Loucy (cell line): ENCODE data around the gene TTYH3.

ENCODE experiments used
- EZH2phosphoT487 ChIP-seq: fragments of 200-600 bp; IDR thresholded peaks from 2 replicates; pipeline ENCODE4 v1.6.1; 2018; ENCODE audit warnings: antibody characterized with exemption, mild to moderate bottlenecking, moderate library complexity, borderline replicate concordance
- TF ChIP-seq, protein P1 (sequence below): fragments of 200-600 bp; sonication (generic); conservative IDR thresholded peaks from 2 replicates; pipeline ENCODE4 v1.5.1; 2014; ENCODE audit warnings: mild to moderate bottlenecking, antibody characterized with exemption, low read length

GRCh38 chr7:2662273-2663120 is 30.7 kb downstream of the TTYH3 start:
- TF ChIP-seq EZH2phosphoT487: no peak
- TF ChIP-seq, protein P1, sequence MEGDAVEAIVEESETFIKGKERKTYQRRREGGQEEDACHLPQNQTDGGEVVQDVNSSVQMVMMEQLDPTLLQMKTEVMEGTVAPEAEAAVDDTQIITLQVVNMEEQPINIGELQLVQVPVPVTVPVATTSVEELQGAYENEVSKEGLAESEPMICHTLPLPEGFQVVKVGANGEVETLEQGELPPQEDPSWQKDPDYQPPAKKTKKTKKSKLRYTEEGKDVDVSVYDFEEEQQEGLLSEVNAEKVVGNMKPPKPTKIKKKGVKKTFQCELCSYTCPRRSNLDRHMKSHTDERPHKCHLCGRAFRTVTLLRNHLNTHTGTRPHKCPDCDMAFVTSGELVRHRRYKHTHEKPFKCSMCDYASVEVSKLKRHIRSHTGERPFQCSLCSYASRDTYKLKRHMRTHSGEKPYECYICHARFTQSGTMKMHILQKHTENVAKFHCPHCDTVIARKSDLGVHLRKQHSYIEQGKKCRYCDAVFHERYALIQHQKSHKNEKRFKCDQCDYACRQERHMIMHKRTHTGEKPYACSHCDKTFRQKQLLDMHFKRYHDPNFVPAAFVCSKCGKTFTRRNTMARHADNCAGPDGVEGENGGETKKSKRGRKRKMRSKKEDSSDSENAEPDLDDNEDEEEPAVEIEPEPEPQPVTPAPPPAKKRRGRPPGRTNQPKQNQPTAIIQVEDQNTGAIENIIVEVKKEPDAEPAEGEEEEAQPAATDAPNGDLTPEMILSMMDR: no peak
